OCI-LY7 (cell line): ENCODE data around the gene DLG5. TPM values are rescaled to one million over a fixed set of nuclear protein-coding genes. Genes with fewer than 3 reads are reported as not detected.

Source experiments
- BruUV-seq: library from RNA; stranded (reverse); fragments of 400-500 nt; replicated peaks from 2 replicates; lab custom pipeline; 2021; lab: Mats Ljungman, UMichigan
- CTCF ChIA-PET: fragments of 300-600 bp; sonication (Branson Sonifier 250); formaldehyde crosslinking; loops from one replicate; lab custom pipeline; 2022; ENCODE audit warnings: antibody characterized with exemption; ENCODE audit not compliant: unreplicated experiment; lab: Charles Lee
- POLR2A ChIA-PET: fragments of 300-600 bp; sonication (Branson Sonifier 250); formaldehyde crosslinking; loops from one replicate; lab custom pipeline; 2022; ENCODE audit warnings: antibody characterized with exemption; lab: Charles Lee
- DNase-seq: peaks from one replicate; pipeline ENCODE4 v3.0.0-alpha.2; 2015; ENCODE audit warnings: low spot score
- H2AFZ ChIP-seq: fragments of 200-600 bp; sonication (generic), shearing (Covaris generic); 2 replicates; pipeline ENCODE4 v1.6.1; 2014; ENCODE audit warnings: mild to moderate bottlenecking, antibody characterized with exemption, low read length, moderate library complexity
- H3K27ac ChIP-seq: fragments of 200-600 bp; sonication (generic); 2 replicates; pipeline ENCODE4 v1.5.1; 2014; ENCODE audit warnings: mixed run types, low read depth, mild to moderate bottlenecking, moderate library complexity, low read length, inconsistent platforms; ENCODE audit not compliant: poor library complexity, severe bottlenecking
- H3K36me3 ChIP-seq: fragments of 200-600 bp; sonication (generic); 2 replicates; pipeline ENCODE4 v1.6.1; 2014; ENCODE audit warnings: mild to moderate bottlenecking, antibody characterized with exemption, low read length, moderate library complexity, mixed read lengths; ENCODE audit not compliant: insufficient read depth
- H3K4me1 ChIP-seq: fragments of 200-600 bp; sonication (generic); 2 replicates; pipeline ENCODE4 v1.5.1; 2014; ENCODE audit warnings: mild to moderate bottlenecking, low read length; ENCODE audit not compliant: insufficient read depth, poor library complexity, severe bottlenecking
- H3K4me2 ChIP-seq: fragments of 200-600 bp; sonication (generic); 2 replicates; pipeline ENCODE4 v1.6.1; 2014; ENCODE audit warnings: mild to moderate bottlenecking, low read length
- H3K4me3 ChIP-seq: fragments of 200-600 bp; sonication (generic); 2 replicates; pipeline ENCODE4 v1.5.1; 2014; ENCODE audit warnings: mild to moderate bottlenecking, low read depth, low read length; ENCODE audit not compliant: poor library complexity, severe bottlenecking
- H3K79me2 ChIP-seq: fragments of 200-600 bp; sonication (generic); 2 replicates; pipeline ENCODE4 v1.6.1; 2016; ENCODE audit warnings: low read depth, mild to moderate bottlenecking, low read length, moderate library complexity, mixed read lengths; ENCODE audit not compliant: insufficient read depth
- H3K9me2 ChIP-seq: fragments of 200-600 bp; sonication (generic); 2 replicates; pipeline ENCODE4 v1.6.1; 2016; ENCODE audit warnings: mild to moderate bottlenecking, low read length, mixed read lengths; ENCODE audit not compliant: insufficient read depth
- H3K9me3 ChIP-seq: fragments of 200-600 bp; sonication (generic); 2 replicates; pipeline ENCODE4 v1.6.1; 2014; ENCODE audit warnings: mild to moderate bottlenecking, mixed run types, low read length, mixed read lengths
- H4K20me1 ChIP-seq: fragments of 200-600 bp; sonication (generic); 2 replicates; pipeline ENCODE4 v1.6.1; 2014; ENCODE audit warnings: mild to moderate bottlenecking, antibody characterized with exemption, low read length, moderate library complexity, mixed read lengths; ENCODE audit not compliant: insufficient read depth
- CTCF ChIP-seq: fragments of 200-600 bp; sonication (generic); conservative IDR thresholded peaks from 2 replicates; pipeline ENCODE4 v1.5.1; 2014; ENCODE audit warnings: mild to moderate bottlenecking, antibody characterized with exemption, low read length, moderate library complexity, mixed read lengths
- EZH2phosphoT487 ChIP-seq: fragments of 200-600 bp; sonication (generic); IDR thresholded peaks from 2 replicates; pipeline ENCODE4 v1.6.1; 2018; ENCODE audit warnings: low read depth, borderline replicate concordance, mild to moderate bottlenecking, mixed run types, antibody characterized with exemption, low read length, moderate library complexity, mixed read lengths
- intact Hi-C: fragments of 100-400 bp; cut with micrococcal nuclease; formaldehyde crosslinking; loops from one replicate; pipeline ENCODE4 v1.10.0; 2022; ENCODE audit not compliant: unreplicated experiment
- total RNA-seq, 2 experiments: library from RNA; depleted of rRNA in 1 of 2; stranded (reverse); fragments of >200 nt in 1 of 2; shearing (Covaris generic) in 1 of 2; gene quantifications; 2 replicates each; pipeline ENCODE4 v1.2.3, GENCODE V29; 2014 to 2022

The DLG5 gene
- total RNA-seq, 2 experiments from 2014 or later = 0.27 TPM; not detected in 1

DNA sequence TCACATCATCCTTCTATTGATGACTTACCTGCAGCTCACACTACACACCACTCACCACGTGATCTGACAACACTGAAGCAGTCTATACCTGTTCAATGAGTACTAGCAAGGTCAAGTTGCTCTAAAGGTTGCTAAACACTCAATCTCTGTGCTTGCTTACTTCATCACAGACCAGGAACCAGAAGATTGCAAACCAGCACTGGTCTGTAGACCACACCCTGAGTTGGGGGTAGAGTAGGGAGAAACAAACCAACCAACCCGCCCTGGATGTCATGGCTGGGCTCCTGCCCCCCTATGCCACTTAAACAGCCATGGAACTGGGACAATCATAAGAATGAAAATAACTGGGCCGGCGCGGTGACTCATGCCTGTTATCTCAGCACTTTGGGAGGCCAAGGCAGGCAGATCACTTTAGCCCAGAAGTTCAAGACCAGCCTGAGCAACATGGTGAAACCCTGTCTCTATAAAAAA is 19.6 kb downstream of the DLG5 start:
- Histone ChIP-seq H4K20me1 (no peaks in the 10 kb centered on the region), H3K4me2 (no peak overlapping the region), H3K79me2 (no peaks in the 10 kb centered on the region), H3K36me3 (no peaks in the 10 kb centered on the region), H3K27ac (no peak overlapping the region), H3K4me3 (no peak overlapping the region), H3K4me1 (no peaks in the 10 kb centered on the region), H2AFZ (no peak overlapping the region), H3K9me2 (no peaks in the 10 kb centered on the region), H3K9me3 (no peaks in the 10 kb centered on the region)
- intact Hi-C loops = no loop called here
- POLR2A ChIA-PET = interaction anchor here (0.7 kb wide), 1 partner anchor 575 kb away, joined by 4 read pairs; no protein-coding TSS in a partner anchor
- CTCF ChIA-PET = no interaction called here
- DNase-seq = no peak
- no TSS peak for BruUV-seq
- TF ChIP-seq CTCF = no peak
- TF ChIP-seq EZH2phosphoT487 = no peak

DNA sequence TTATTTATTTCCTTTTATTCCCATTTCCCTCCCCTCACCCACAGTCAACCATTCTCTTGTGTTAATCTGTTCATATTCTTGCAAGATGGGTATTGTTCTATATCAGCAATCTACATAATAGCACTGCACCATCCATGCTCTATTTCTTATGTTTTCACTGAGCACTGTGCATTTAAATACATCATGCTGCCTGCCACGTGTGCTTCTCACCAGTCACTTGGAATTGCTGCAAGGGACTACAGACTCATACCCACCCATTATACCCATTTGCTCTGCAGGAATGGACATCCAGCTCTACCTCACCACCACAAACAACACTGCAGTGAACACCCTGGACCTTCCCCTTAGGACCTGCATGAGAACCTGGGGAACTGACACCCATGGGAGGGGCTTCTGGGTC is 20.8 kb downstream of the DLG5 start:
- H2AFZ ChIP-seq = no peak overlapping the region
- H4K20me1 ChIP-seq = no peaks in the 10 kb centered on the region
- H3K9me3 ChIP-seq = no peaks in the 10 kb centered on the region
- no peak overlapping the region for H3K4me3 ChIP-seq
- no peaks in the 10 kb centered on the region for H3K9me2 ChIP-seq
- H3K27ac ChIP-seq = no peak overlapping the region
- no peak overlapping the region for H3K4me2 ChIP-seq
- no TSS peak for BruUV-seq
- ChIA-PET CTCF (no interaction called here), POLR2A (no interaction called here)
- H3K79me2 ChIP-seq = no peaks in the 10 kb centered on the region
- no peak for TF ChIP-seq EZH2phosphoT487
- TF ChIP-seq CTCF = no peak
- H3K36me3 ChIP-seq = no peaks in the 10 kb centered on the region
- no peaks in the 10 kb centered on the region for H3K4me1 ChIP-seq
- no peak for DNase-seq
- intact Hi-C loops = no loop called here

DNA sequence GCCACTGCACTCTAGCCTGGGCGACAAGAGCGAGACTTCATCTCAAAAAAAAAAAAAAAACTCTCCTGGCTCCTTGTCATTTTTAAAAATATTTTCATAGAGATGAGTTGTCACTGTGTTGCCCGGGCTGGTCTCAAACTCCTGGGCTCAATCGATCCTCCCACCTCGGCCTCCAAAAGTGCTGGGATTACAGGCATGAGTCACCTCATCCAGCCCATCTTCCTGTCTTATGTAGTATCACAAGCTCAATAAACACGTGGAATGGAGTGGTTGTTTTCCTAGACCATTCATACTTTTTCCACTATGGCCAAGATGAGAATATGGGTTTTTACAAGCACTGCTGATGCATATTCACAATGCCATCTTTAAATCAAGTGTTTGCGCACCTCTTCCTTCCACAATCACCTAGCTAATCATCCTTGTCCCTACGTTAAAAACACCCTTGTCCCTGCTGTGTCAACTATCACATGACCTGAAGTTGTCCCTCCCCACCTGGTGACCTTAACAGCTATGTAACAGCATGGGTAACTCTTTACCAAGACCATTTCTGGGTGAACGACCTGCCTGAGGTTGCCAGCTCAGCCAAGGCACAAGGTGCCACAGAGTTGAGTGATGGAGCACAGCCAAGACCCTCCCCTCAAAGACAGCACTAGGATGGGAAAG is 21.3 kb downstream of the DLG5 start:
- DNase-seq = no peak
- POLR2A ChIA-PET = interaction anchor here (0.9 kb wide), 1 partner anchor 79 kb away, joined by 3 read pairs; no protein-coding TSS in a partner anchor

More for the DNA sequence above, 21.3 kb downstream of the DLG5 start:
- no TSS peak for BruUV-seq
- no peaks in the 10 kb centered on the region for H4K20me1 ChIP-seq
- H3K9me3 ChIP-seq = no peaks in the 10 kb centered on the region
- CTCF ChIA-PET = no interaction called here
- no peak overlapping the region for H3K4me2 ChIP-seq
- no peak overlapping the region for H3K4me3 ChIP-seq
- H3K27ac ChIP-seq = no peak overlapping the region
- H3K79me2 ChIP-seq = no peaks in the 10 kb centered on the region
- H3K4me1 ChIP-seq = no peaks in the 10 kb centered on the region
- TF ChIP-seq EZH2phosphoT487 = no peak
- no peak for TF ChIP-seq CTCF
- no peak overlapping the region for H2AFZ ChIP-seq
- no peaks in the 10 kb centered on the region for H3K36me3 ChIP-seq
- no peaks in the 10 kb centered on the region for H3K9me2 ChIP-seq
- intact Hi-C loops = no loop called here
